Astrocyte of the cerebellum (primary cell): ENCODE data around the gene TMPRSS3.

Experiments used
- DNase-seq: peaks from one replicate; pipeline ENCODE4 v3.0.0-alpha.2; 2011; ENCODE audit warnings: low read depth
- H3K4me3 ChIP-seq: 2 replicates; pipeline ENCODE4 v1.5.1; 2011; ENCODE audit warnings: mild to moderate bottlenecking, low read depth, low read length, moderate library complexity
- CTCF ChIP-seq: IDR thresholded peaks from 2 replicates; pipeline ENCODE4 v1.5.1; 2012; ENCODE audit warnings: low read length, low read depth, moderate library complexity, mild to moderate bottlenecking; ENCODE audit errors: missing control alignments
- in situ Hi-C: cut with HindIII; loops from 2 replicates; pipeline ENCODE4 v1.10.0; 2017; ENCODE audit warnings: low sequenced_read_pairs

TMPRSS3 gene

DNA sequence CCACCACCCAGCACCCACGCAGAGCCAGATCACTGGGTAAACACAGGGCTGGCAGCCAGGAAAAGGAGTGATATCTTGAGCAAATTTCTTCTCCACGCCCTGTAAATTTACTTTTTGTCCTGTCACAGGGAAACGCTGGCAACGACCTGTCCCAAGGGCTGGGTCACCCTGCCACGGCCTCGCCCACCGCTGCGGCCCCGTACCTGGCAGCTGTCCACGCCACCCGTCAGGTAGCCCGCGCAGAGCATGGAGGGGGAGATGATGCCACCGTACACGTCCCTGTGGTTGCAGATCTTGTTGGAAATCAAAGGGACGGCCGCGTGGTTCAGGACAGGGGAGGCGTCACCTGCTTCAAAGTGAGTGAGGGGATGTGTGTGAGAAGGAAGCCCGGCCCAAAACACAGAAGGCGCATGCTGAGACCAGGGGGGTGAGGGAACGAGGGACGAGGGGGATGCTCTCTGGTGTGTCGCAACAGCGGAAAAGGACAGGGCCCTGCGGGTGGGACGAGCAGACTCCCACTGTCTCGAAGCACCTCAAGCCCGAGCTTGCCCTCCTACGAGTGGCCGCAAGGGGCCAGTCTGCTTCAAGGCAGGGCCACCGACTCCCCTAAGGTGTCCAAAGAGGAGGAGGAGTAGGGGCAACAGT is 19.4 kb downstream of the TMPRSS3 start:
- H3K4me3 ChIP-seq: no peak overlapping the region
- no peak for TF ChIP-seq CTCF
- in situ Hi-C loops: no loop called here
- no peak for DNase-seq

- DNase-seq: no peak
- H3K4me3 ChIP-seq: no peak overlapping the region
- in situ Hi-C loops: no loop called here
- TF ChIP-seq CTCF: no peak
These were observed 19.9 kb downstream of the TMPRSS3 start for GRCh38 chr21:42375966-42376337.

DNA sequence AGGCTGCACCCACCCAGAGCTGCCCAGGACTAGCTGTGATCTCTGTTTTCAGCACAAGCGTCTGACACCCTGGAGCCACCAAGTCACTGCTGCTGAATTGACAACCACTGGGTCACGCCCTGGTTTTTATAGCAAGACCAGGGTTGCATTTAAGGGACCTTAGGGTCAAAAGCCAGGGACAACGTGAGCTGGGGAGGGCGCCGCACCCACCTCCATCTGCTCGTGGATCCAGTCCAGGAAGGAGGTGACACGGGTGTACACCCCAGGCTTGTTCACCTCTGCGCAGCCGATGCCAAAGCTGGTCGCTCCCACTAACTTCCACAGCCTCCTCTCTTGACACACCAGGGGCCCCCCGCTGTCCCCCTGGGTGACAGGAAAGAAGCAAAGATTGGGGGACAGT is 20.3 kb downstream of the TMPRSS3 start:
- no peak for TF ChIP-seq CTCF
- no peak for DNase-seq
- no peak overlapping the region for H3K4me3 ChIP-seq
- in situ Hi-C loops: no loop called here

GRCh38 chr21:42374864-42375499 is 20.9 kb downstream of the TMPRSS3 start:
- no peak for DNase-seq
- in situ Hi-C loops: no loop called here
- no peak for TF ChIP-seq CTCF
- no peak overlapping the region for H3K4me3 ChIP-seq

- DNase-seq: no peak
- no peak overlapping the region for H3K4me3 ChIP-seq
- TF ChIP-seq CTCF: no peak
- in situ Hi-C loops: no loop called here
These were observed 21.4 kb downstream of the TMPRSS3 start for GRCh38 chr21:42374457-42374856.

GRCh38 chr21:42373908-42374455 is 21.9 kb downstream of the TMPRSS3 start:
- no peak for DNase-seq
- H3K4me3 ChIP-seq: no peak overlapping the region
- no peak for TF ChIP-seq CTCF
- in situ Hi-C loops: no loop called here
